ENCODE data around the gene SVIL. TPM values are rescaled to one million over a fixed set of nuclear protein-coding genes. Genes with fewer than 3 reads are reported as not detected.
"Not testable (repeated sequence)": the region's sequence is repeated elsewhere in the genome, so short reads cannot be mapped to it uniquely, and the experiment has no call there.

Gene SVIL
- total and polyA plus RNA-seq, 10 donors, result 1.4 to 65.3 (median 20.4) TPM

DNA sequence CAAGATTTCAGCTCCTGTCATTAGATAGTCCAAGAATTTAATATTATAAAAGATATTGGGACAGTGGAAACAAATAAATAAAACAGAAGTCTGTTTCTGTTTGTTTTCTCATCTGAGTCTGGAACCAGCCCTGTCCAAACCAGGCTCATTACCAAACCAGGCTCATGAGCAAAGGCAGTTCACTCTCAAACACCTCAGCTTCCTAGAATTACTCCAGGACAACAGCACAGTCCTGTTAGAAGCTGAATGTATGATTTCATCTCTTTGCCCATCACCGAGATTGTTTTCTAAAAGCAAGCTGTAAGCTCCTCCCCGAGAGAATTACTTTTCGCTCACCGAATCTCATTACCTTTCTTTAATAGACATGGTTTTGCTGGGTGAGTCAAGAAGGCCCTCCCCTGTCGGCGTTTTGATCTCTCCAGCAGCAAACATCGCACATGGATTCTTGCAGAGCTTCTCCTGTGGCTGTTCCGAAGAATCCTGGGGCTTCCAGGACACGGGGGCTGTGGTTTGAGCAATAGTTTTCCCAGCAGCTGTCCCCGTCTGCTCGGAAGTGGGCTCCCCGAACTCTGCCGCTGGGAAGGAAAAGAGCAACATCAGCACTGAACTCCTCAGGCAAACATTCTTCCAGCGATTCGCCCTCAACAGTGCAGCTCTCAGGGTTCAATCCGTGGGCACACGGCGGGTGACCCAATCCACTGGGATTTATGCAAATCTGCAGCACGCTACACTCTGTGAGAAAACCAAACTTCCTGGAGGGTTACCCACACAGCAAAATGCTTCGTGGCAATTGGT is 112.5 kb downstream of the SVIL start:
- intact Hi-C loops (cut with DNase I; ENCODE audit: low total_unique reads), result no loop called here
- TF ChIP-seq POLR2AphosphoS5 (IDR thresholded peaks at IDR 0.05), result peak in 1 of 3 donors; percentile 20
- TF ChIP-seq, protein P1, sequence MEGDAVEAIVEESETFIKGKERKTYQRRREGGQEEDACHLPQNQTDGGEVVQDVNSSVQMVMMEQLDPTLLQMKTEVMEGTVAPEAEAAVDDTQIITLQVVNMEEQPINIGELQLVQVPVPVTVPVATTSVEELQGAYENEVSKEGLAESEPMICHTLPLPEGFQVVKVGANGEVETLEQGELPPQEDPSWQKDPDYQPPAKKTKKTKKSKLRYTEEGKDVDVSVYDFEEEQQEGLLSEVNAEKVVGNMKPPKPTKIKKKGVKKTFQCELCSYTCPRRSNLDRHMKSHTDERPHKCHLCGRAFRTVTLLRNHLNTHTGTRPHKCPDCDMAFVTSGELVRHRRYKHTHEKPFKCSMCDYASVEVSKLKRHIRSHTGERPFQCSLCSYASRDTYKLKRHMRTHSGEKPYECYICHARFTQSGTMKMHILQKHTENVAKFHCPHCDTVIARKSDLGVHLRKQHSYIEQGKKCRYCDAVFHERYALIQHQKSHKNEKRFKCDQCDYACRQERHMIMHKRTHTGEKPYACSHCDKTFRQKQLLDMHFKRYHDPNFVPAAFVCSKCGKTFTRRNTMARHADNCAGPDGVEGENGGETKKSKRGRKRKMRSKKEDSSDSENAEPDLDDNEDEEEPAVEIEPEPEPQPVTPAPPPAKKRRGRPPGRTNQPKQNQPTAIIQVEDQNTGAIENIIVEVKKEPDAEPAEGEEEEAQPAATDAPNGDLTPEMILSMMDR (IDR thresholded peaks at IDR 0.05 in 8 of 11, conservative IDR thresholded peaks at IDR 0.05 in 3 of 11), result no peak
- no peak for TF ChIP-seq POLR2A (IDR thresholded peaks at IDR 0.05)
- H3K36me3 ChIP-seq, result peaks cover 0 to 98% (median 0%) of the 10 kb centered on the region in 6 donors
- DNase-seq, result no peak
- WGBS, 5 donors, result 69 to 79% (median 73%) methylated on average over 20 of the region's 20 CpGs
- H3K27me3 ChIP-seq (replicated peaks in 1 of 7), result no peaks in the 10 kb centered on the region
- H3K9me3 ChIP-seq, result no peaks in the 10 kb centered on the region
- H3K4me1 ChIP-seq, result no peaks in the 10 kb centered on the region
- peak overlapping the region in 6 of 8 donors; percentile 9 to 55 (median 44) for H3K27ac ChIP-seq
- H3K4me3 ChIP-seq, result peak overlapping the region in 2 of 8 donors; percentile 15 to 21

DNA sequence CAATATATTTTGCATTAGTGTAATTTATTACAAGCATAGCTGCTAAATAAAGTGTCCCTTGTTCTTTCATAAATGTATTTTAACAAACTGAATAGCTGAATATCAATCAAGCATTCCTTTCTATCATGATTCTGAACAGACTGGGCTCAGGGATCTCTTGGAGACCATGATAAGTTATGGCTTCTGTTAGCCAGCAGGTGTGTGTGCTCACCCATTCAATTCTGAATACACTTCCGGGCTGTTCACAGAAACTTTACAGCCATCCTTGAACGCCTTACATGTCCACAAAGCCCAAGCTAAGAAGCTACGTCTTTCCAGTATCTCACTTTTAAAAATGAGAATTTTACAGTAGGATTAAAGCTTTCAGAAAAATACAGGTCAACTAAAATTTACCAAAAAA is 115.1 kb downstream of the SVIL start:
- H3K27me3 ChIP-seq (replicated peaks in 1 of 7), result no peaks in the 10 kb centered on the region
- no peaks in the 10 kb centered on the region for H3K4me1 ChIP-seq
- H3K27ac ChIP-seq, result no peak overlapping the region
- no peaks in the 10 kb centered on the region for H3K9me3 ChIP-seq
- H3K36me3 ChIP-seq, result peaks cover 0 to 88% (median 0%) of the 10 kb centered on the region in 6 donors
- intact Hi-C loops (cut with DNase I; ENCODE audit: low total_unique reads), result no loop called here
- no peak overlapping the region for H3K4me3 ChIP-seq
- TF ChIP-seq POLR2AphosphoS5 (IDR thresholded peaks at IDR 0.05), result no peak
- no peak for TF ChIP-seq POLR2A (IDR thresholded peaks at IDR 0.05)
- TF ChIP-seq, protein P1 (IDR thresholded peaks at IDR 0.05 in 8 of 11, conservative IDR thresholded peaks at IDR 0.05 in 3 of 11), result no peak
- 85 to 95% (median 93%) methylated on average over 3 of the region's 3 CpGs for WGBS, 5 donors
- DNase-seq, result no peak

- TF ChIP-seq POLR2A (IDR thresholded peaks at IDR 0.05), result no peak
- TF ChIP-seq, protein P1 (IDR thresholded peaks at IDR 0.05 in 8 of 11, conservative IDR thresholded peaks at IDR 0.05 in 3 of 11), result peak in 4 of 11 experiments; percentile 16 to 41 (median 26)
These were observed 117.3 kb downstream of the SVIL start for GRCh38 chr10:29517352-29517923.

GRCh38 chr10:29516309-29516932 is 118.3 kb downstream of the SVIL start:
- intact Hi-C loops (cut with DNase I; ENCODE audit: low total_unique reads); H3K4me3 ChIP-seq; H3K27me3 ChIP-seq (replicated peaks in 1 of 7); H3K27ac ChIP-seq; DNase-seq; H3K9me3 ChIP-seq; H3K4me1 ChIP-seq: not testable (repeated sequence)
- 77 to 92% (median 83%) methylated on average over 11 to 19 of the region's 19 CpGs for WGBS, 5 donors
- peaks cover 0 to 69% (median 0%) of the 10 kb centered on the region in 6 donors for H3K36me3 ChIP-seq

More at GRCh38 chr10:29517352-29517923, 117.3 kb downstream of the SVIL start:
- Histone ChIP-seq H3K36me3 (peaks cover 0 to 70% (median 0%) of the 10 kb centered on the region in 6 donors), H3K27ac (no peak overlapping the region), H3K27me3 (replicated peaks in 1 of 7) (no peaks in the 10 kb centered on the region), H3K4me3 (no peak overlapping the region), H3K9me3 (no peaks in the 10 kb centered on the region), H3K4me1 (no peaks in the 10 kb centered on the region)
- WGBS, 5 donors, result 75 to 94% (median 80%) methylated on average over 8 of the region's 8 CpGs
- intact Hi-C loops (cut with DNase I; ENCODE audit: low total_unique reads), result no loop called here
- no peak for DNase-seq

- H3K4me3 ChIP-seq; DNase-seq; H3K4me1 ChIP-seq; H3K9me3 ChIP-seq; H3K27me3 ChIP-seq (replicated peaks in 1 of 7); intact Hi-C loops (cut with DNase I; ENCODE audit: low total_unique reads); H3K27ac ChIP-seq: not testable (repeated sequence)
- WGBS, 5 donors, result 83 to 91% (median 90%) methylated on average over 12 of the region's 12 CpGs
- H3K36me3 ChIP-seq, result peaks cover 0 to 63% (median 0%) of the 10 kb centered on the region in 6 donors
These were observed 118.9 kb downstream of the SVIL start for GRCh38 chr10:29515879-29516278.

DNA sequence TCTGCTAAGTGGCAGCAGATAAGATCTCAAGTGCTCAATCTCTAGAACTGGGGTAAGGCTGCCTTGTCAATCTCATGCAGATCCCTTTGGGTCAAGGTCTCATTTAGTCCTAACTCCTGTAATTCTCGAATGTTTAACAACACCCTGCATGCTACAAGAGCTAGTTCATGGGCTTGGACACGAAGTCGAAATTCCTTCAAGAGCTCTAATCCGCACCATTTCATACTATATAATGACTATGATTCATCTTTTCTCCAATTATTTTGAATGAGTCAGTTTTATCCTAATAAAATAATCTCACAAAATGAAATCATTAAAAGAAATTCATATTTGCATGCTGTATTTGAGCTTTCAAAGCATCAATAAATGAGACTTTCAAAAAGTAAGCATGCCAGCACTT is 119.7 kb downstream of the SVIL start:
- intact Hi-C loops (cut with DNase I; ENCODE audit: low total_unique reads); H3K27me3 ChIP-seq (replicated peaks in 1 of 7); H3K9me3 ChIP-seq; H3K27ac ChIP-seq; H3K4me1 ChIP-seq; H3K4me3 ChIP-seq; DNase-seq: not testable (repeated sequence)
- 76 to 98% (median 83%) methylated on average over 4 of the region's 4 CpGs for WGBS, 5 donors
- H3K36me3 ChIP-seq, result peaks cover 0 to 56% (median 0%) of the 10 kb centered on the region in 6 donors

All from spleen (tissue), 11 donors.